ENCODE measurements around the gene ANGEL1. TPM values are rescaled to one million over a fixed set of nuclear protein-coding genes. Genes with fewer than 3 reads are reported as not detected.

Gene ANGEL1
- total RNA-seq, 2 donors from 2014 or later, result 11.9 to 14.0 TPM

DNA sequence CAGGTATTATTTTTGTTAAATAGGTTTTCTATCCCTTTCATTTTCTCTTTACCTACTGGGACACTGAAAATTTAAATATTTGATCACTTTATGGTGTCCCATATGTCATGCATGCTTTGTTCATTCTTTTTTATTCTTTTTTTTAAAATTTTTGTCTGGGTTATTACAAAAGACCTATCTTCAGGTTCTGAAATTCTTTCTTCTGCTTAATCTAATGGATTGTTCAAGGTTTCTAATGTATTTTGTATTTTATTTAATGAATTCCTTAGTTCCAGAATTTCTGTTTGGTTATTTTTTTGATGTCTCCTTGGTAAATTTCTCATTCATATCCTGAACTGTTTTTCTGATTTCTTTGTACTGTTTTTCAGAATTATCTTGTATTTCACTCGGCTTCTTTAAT, 71.6 kb downstream of the ANGEL1 start:
- no peaks in the 10 kb centered on the region for H3K36me3 Mint-ChIP-seq (ENCODE audit: low read depth)
- no peak overlapping the region for H3K4me3 Mint-ChIP-seq
- H3K9me3 ChIP-seq (ENCODE audit: control insufficient read depth, low read length, poor library complexity, severe bottlenecking), result no peaks in the 10 kb centered on the region
- H3K27ac Mint-ChIP-seq, result no peak overlapping the region
- DNase-seq (no peak), ATAC-seq (no peak)
- peaks cover 5% of the 10 kb centered on the region for H3K4me1 Mint-ChIP-seq
- H3K27me3 Mint-ChIP-seq, result peaks cover 5% of the 10 kb centered on the region

Other genes with a start within 250 kb of the ANGEL1 start
- 10 to 100 TPM; 11.7 to 16.8 TPM for gene VASH1, start 51.4 kb downstream of the ANGEL1 start, total RNA-seq
- gene LRRC74A, start 13.5 kb upstream of the ANGEL1 start, total RNA-seq, result not detected
- 10 to 100 TPM; 41.9 to 51.7 TPM for gene IRF2BPL, start 215.8 kb upstream of the ANGEL1 start, total RNA-seq

Data from T-helper 17 cell (primary cell).